Activated naive CD4-positive, alpha-beta T cell treated with anti-CD3 and anti-CD28 coated beads, Interleukin-2, amount 50 U/mL, for 72 hours (primary cell): Measurements from ENCODE around the gene CENPF. TPM values are rescaled to one million over a fixed set of nuclear protein-coding genes. Genes with fewer than 3 reads are reported as not detected.
"Not testable (repeated sequence)": the region's sequence is repeated elsewhere in the genome, so short reads cannot be mapped to it uniquely, and the experiment has no call there.

Experiments used
- ATAC-seq, 2 donors: fragments of 150-1000 bp; cut with Tn5 transposase; 2 replicates each; pipeline ENCODE4 v1.10.0; 2021; ENCODE audit warnings: mild to moderate bottlenecking in 2 of 2, moderate library complexity in 2 of 2
- DNase-seq, 2 donors: peaks; one replicate each; pipeline ENCODE4 v3.0.0; 2021 to 2022; ENCODE audit warnings: low spot score in 2 of 2
- H3K27ac Mint-ChIP-seq, 2 donors: one replicate each; pipeline ENCODE4 v1.8.0; 2022; ENCODE audit warnings: mild to moderate bottlenecking in 2 of 2, mixed read lengths in 2 of 2
- H3K36me3 Mint-ChIP-seq, 2 donors: one replicate each; pipeline ENCODE4 v1.8.0; 2022; ENCODE audit warnings: mixed read lengths in 2 of 2
- H3K9me3 Mint-ChIP-seq, 2 donors: one replicate each; pipeline ENCODE4 v1.8.0; 2022; ENCODE audit warnings: mixed read lengths in 2 of 2
- total RNA-seq, 2 donors: library from RNA; stranded (reverse); gene quantifications; one replicate each; pipeline ENCODE4 v1.2.3, GENCODE V29; 2022

CENPF gene
- total RNA-seq, 2 donors from 2014 or later, result 74.2 to 87.0 TPM

DNA sequence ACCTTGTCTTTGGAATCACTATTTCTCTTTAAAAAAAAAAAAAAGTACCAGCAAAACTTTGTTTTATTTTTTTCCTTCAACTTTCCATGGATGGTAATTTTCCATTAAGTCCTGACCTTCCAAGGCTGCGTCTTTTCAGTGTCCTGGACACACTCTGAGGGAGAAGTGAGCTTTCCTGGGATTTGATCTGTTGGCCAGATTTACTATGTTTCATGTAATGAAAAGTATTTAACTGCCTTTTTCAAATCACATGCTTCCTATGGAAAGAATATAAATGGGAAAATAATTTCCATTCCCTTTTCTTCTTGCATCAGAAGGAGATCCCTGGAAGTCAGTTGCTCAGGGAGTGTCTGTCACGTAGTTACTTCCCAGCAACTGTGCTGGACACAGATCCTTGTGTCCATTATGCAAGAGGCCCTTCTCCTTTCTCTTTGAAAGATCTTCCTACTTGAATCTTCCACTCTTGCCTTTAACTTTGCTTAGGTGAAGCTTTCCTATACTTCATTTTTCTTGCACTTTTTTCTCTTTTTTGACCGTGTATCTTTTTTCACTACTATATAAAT lies 59.3 kb downstream of the CENPF start:
- H3K36me3 Mint-ChIP-seq, result peaks cover 14 to 70% of the 10 kb centered on the region in 2 donors
- H3K27ac Mint-ChIP-seq, result peak overlapping the region in 1 of 2 donors; percentile 6
- DNase-seq, result no peak
- no peaks in the 10 kb centered on the region for H3K9me3 Mint-ChIP-seq
- no peak for ATAC-seq

DNA sequence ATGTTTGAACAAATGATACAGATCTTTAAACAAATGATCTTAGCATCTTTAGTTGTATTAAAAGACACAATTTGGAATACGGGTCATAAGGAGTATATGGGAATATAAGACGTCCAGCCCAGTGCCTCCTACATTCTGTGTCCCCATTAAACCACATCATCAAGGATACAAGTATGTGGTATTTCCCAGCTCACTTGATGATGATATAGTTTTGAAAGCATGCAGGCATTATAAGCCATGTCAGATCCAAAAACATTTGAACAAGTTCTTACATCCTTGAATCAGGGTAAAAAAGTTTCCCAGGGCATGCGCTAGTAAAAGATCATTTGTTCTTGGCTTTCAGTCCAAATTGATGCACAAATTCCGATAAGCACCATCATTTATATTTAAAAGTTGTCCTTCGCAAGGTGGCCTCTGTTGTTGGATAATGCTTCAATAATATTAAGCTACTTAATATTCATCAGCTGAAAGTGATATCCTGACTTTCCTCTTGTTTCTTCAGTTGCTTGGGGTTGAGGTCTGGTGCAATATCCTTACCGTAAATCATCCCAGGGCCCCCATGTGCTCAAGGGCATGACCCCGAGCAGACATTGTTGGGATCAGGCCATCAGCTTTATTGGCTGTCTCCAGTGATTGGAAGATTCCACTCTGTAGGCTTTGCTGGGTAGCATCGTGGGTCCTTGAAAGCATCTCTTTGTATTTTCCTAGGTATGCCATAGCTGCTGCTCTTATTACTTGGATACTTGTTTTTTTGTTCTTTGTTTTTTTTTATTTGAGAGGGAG lies 61.8 kb downstream of the CENPF start:
- H3K9me3 Mint-ChIP-seq, result no peaks in the 10 kb centered on the region
- H3K36me3 Mint-ChIP-seq, result peaks cover 9 to 50% of the 10 kb centered on the region in 2 donors

DNA sequence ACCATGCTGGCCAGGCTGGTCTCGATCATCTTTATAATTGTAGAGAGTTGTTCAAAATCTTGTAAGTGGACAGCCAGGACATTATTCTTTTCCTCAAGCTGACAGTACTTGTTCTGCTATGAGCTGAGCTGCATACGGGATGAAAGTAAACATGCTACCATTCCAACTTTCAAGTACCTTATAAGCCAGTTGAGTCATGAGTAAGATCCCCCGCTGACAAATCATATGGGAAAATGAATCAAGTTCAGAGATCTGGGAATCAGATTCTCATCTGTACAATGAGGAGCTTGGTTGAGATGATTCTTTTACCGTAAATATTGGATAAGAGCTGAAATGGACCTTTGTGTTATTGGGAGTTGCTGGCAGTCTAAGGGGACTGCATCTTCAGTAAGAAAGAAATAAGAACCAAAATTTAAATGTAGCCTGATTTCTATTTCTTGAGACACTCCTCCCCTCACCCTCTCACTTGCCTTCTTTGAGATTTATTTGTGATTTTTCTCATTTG lies 62.7 kb downstream of the CENPF start:
- ATAC-seq, result no peak

More for the DNA sequence above, 61.8 kb downstream of the CENPF start:
- H3K27ac Mint-ChIP-seq, result no peak overlapping the region
- ATAC-seq (no peak), DNase-seq (no peak)

DNA sequence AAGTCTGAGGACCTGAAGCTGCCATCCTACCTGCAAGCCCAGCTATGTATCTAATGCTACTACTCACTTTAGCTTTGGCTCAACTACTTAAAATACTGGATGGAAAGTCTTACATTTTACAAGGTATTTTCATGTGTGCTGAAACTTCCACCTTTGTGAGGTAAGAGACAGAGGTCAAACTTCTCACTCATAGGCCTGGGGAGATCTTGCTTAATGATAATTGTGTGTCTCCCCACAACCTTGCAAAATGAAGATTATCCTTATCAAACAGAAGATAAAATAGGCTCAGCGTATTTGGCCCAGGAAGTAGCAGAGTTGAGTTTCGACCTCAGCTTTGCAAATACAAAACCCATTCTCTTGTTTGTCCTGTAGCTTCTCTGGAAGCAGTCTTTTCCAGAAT lies 63.7 kb downstream of the CENPF start:
- Mint-ChIP-seq H3K27ac (no peak overlapping the region), H3K36me3 (peaks cover 5 to 48% of the 10 kb centered on the region in 2 donors), H3K9me3 (no peaks in the 10 kb centered on the region)
- no peak for DNase-seq
- ATAC-seq, result no peak

More for the DNA sequence above, 62.7 kb downstream of the CENPF start:
- Mint-ChIP-seq H3K36me3 (peaks cover 8 to 49% of the 10 kb centered on the region in 2 donors), H3K9me3 (no peaks in the 10 kb centered on the region), H3K27ac (no peak overlapping the region)
- DNase-seq, result no peak

DNA sequence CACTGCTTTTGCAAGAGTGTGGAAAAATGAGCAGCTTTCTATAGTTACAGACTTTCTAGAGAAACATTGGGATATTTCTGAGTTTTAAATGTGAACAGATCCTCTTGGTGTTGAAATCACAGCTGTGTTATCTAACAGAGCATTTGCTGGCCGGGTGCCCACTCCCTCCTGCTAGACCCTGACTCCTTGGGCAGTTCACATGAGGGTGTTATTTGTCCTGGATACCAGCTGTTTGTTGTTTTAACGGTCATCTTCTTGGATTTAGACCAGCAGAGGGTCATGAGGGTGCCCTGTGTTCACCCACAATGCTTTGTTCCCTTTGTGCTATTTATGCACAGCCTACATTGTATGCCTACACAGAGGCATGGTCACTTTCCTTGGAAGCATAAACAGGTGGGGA lies 67.1 kb downstream of the CENPF start:
- Mint-ChIP-seq H3K27ac (no peak overlapping the region), H3K9me3 (peaks cover 0 to 10% of the 10 kb centered on the region in 2 donors), H3K36me3 (peaks cover 14 to 45% of the 10 kb centered on the region in 2 donors)
- ATAC-seq (no peak), DNase-seq (no peak)

DNA sequence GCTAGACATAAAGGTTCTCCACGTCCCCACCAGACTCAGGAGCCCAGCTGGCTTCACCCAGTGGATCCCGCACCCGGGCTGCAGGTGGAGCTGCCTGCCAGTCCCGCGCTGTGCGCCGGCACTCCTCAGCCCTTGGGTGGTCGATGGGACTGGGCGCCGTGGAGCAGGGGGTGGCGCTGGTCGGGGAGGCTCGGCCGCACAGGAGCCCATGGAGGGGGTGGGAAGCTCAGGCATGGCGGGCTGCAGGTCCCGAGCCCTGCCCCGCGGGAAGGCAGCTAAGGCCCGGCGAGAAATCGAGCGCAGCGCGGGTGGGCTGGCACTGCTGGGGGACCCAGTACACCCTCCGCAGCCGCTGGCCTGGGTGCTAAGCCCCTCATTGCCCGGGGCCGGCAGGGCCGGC lies 70.0 kb downstream of the CENPF start:
- ATAC-seq, H3K27ac Mint-ChIP-seq, H3K9me3 Mint-ChIP-seq, DNase-seq: not testable (repeated sequence)
- peaks cover 14 to 24% of the 10 kb centered on the region in 2 donors for H3K36me3 Mint-ChIP-seq

DNA sequence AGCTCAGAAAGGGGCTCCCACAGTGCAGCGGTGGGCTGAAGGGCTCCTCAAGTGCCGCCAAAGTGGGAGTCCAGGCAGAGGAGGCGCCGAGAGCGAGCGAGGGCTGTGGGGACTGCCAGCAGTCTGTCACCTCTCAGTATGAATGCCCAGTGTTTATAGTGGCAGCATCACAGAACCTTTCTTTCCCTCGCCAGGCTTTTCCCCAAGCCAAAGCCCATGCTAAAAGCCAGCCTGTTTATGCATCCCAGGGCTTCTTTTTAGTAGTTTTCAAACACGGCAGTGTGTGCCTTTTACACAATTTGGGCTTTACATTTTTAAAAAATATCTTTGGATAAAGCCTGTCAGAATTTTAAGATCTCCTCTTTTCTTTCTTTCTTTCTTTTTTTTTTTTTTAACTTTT lies 70.6 kb downstream of the CENPF start:
- Mint-ChIP-seq H3K27ac (no peak overlapping the region), H3K36me3 (peaks cover 14 to 24% of the 10 kb centered on the region in 2 donors), H3K9me3 (peaks cover 0 to 10% of the 10 kb centered on the region in 2 donors)
- no peak for ATAC-seq
- DNase-seq, result no peak

DNA sequence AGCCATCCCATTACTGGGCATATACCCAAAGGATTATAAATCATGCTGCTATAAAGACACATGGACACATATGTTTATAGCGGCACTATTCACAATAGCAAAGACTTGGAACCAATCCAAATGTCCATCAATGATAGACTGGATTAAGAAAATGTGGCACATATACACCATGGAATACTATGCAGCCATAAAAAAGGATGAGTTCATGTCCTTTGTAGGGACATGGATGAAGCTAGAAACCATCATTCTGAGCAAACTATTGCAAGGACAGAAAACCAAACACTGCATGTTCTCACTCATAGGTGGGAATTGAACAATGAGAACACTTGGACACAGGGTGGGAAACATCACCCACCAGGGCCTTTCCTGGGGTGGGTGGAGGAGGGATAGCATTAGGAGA lies 72.5 kb downstream of the CENPF start:
- not testable (repeated sequence) for H3K9me3 Mint-ChIP-seq, DNase-seq, ATAC-seq, H3K27ac Mint-ChIP-seq
- H3K36me3 Mint-ChIP-seq, result peaks cover 9 to 22% of the 10 kb centered on the region in 2 donors

DNA sequence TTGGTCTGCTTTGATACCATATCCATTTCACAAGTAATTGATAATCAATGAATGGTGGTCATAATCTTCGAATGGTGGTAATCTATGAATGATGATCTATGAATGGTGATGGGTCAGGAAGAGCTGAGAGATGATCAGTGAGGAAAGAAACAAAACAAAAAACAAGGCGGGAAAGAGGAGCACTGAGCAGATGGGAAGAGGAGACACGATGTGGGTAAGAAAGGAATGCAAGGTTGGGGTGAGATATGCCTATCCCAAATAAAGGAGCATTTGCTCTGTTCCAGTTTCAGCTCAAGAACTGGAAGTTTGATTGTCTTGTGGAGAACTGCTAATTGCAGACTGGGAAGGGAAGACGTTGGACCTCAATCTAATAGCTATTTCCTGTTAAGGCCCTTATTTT lies 73.8 kb downstream of the CENPF start:
- no peak for ATAC-seq

DNA sequence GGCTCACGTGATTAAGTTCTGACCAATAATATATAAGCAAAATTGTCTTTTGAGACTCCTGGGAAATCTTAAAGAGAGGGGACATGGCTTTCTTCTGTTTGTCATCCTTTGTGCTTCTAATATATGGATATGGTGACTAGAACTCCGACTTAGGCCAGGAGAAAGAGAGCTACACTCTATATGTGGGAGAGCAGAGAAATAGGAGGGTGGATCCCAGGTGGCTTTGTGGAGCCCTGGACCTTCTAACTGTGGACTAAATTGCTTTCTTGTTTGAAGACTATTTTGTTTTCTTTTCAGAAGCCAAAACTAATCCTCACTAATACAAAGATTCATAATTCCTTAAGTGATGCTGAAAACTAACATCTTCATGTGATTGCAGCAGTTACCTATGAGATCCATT lies 75.0 kb downstream of the CENPF start:
- ATAC-seq, result no peak
- Mint-ChIP-seq H3K27ac (no peak overlapping the region), H3K9me3 (peaks cover 0 to 4% of the 10 kb centered on the region in 2 donors), H3K36me3 (peaks cover 0 to 7% of the 10 kb centered on the region in 2 donors)
- no peak for DNase-seq

More for the DNA sequence above, 73.8 kb downstream of the CENPF start:
- no peak overlapping the region for H3K27ac Mint-ChIP-seq
- no peak for DNase-seq
- peaks cover 0 to 10% of the 10 kb centered on the region in 2 donors for H3K9me3 Mint-ChIP-seq
- peaks cover 9 to 17% of the 10 kb centered on the region in 2 donors for H3K36me3 Mint-ChIP-seq

DNA sequence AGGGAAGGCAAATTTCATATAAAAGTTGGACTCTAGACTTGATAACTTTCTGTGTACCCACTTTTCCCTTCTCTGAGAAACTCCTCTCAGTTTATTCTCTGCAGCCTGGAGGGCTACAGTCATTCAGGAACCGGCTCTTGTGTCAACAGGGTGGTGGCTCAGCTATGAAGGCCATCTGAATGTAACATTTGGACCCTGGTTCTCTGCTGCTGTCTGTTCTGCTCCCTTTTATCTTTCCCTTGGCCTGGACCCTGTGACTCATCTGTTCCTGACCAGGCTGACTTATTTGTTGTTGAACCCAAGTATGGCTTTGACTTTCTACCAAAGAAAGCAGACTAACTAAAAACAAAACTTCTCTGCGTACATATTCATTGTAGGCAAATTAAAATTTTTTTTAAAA lies 75.4 kb downstream of the CENPF start:
- ATAC-seq (peak; percentile 53 to 84), DNase-seq (no peak)
- Mint-ChIP-seq H3K9me3 (peaks cover 0 to 4% of the 10 kb centered on the region in 2 donors), H3K27ac (no peak overlapping the region), H3K36me3 (peaks cover 0 to 7% of the 10 kb centered on the region in 2 donors)

DNA sequence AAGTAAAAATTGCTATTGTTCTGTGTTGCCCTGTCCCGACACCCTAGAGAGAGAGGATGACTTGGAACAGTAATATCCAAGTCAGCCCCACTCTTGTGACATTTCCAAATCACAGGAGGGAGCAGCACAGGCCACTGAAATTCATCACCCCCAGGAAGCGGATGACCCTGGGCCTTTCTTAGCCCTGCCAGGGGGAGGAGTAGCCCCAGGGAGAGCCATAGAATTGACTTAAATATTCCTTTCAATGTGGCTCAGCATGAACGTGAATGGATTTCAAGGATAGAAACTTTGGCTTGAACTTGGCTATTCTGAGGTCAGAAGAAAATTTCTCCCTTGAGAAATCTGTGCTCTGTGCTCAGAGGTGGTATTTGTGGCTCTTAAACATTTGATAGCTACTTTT lies 80.6 kb downstream of the CENPF start:
- no peak for DNase-seq
- H3K36me3 Mint-ChIP-seq, result no peaks in the 10 kb centered on the region
- H3K9me3 Mint-ChIP-seq, result no peaks in the 10 kb centered on the region
- ATAC-seq, result no peak
- no peak overlapping the region for H3K27ac Mint-ChIP-seq

DNA sequence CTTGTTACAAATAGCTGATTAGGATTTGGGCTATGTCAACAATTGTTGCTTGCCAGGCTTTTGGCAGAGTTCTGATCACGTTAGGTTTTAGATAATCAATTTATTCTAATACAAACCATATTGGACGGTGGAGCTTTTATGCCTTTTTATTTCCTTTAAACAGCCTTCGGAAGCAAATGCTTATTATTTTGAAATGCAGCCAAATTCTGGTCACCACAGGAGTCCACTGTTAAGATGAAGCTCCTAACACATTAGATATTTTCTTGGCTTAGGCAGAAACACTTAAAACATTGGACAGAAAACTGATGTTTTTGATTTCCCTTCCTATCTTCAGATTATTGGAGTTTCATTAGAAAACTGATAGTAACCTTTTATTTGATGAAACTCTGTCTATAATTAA lies 82.9 kb downstream of the CENPF start:
- ATAC-seq (no peak), DNase-seq (no peak)
- no peak overlapping the region for H3K27ac Mint-ChIP-seq
- no peaks in the 10 kb centered on the region for H3K36me3 Mint-ChIP-seq
- no peaks in the 10 kb centered on the region for H3K9me3 Mint-ChIP-seq

DNA sequence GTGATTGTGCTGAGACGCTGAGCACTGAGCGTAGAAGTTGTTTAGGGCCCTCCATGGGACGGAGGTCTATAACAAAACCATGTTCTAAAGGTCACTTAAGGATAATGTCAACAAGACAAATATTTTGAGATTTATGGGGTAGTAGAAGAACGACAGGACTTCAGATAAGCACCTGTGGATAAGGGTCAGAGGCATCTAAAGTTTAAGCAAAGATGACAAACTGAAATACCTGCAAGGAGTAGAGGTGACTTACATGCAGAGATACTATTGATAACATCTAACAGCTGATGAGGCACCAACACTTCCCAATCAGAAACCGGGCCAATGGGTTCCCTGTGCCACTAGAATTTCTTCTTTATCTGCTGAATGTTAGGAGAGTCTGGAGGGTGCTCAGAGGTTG lies 83.5 kb downstream of the CENPF start:
- no peak for DNase-seq
- H3K9me3 Mint-ChIP-seq, result no peaks in the 10 kb centered on the region
- no peak overlapping the region for H3K27ac Mint-ChIP-seq
- H3K36me3 Mint-ChIP-seq, result no peaks in the 10 kb centered on the region
- no peak for ATAC-seq

DNA sequence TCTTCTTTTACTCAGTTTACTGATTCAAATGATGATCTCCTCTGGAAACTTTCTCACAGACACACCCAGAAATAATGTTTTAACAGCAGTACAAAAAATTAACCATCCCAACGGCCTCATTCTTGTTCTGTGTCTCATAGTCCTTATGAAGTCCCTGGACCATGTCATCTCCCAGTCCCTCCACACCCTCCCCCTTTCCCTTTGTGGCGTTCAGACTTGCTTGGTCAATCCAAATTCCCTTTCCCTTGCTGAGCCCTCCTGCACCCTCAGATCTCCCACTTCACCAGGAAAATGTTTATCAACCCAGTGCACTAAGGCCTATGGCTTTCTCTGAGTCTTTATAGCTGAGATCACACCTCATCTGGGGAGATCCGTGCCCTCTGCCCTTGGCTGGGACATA lies 85.9 kb downstream of the CENPF start:
- ATAC-seq (no peak), DNase-seq (no peak)
- no peak overlapping the region for H3K27ac Mint-ChIP-seq
- H3K9me3 Mint-ChIP-seq, result no peaks in the 10 kb centered on the region
- no peaks in the 10 kb centered on the region for H3K36me3 Mint-ChIP-seq

DNA sequence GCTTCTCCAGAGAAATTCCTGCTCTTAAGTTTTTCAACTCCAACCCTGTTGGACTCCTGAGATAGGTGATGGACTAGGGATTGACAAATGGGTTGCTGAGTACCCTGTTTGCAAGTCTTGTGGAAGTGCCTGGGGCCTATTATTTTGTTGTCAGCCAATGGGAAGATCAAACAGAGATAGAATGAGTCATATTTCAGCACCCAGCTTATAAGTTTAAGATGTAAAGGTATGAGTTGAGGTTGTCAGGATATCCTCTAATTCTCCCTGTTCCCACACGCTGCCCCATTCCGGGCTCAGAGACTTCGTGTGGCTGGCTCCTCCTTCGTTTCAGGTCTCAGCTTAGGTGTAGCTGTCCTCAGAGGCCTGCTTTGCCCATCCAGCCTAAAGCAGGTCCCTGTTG lies 91.8 kb downstream of the CENPF start:
- H3K36me3 Mint-ChIP-seq, result no peaks in the 10 kb centered on the region
- DNase-seq (no peak), ATAC-seq (no peak)
- no peak overlapping the region for H3K27ac Mint-ChIP-seq
- no peaks in the 10 kb centered on the region for H3K9me3 Mint-ChIP-seq

DNA sequence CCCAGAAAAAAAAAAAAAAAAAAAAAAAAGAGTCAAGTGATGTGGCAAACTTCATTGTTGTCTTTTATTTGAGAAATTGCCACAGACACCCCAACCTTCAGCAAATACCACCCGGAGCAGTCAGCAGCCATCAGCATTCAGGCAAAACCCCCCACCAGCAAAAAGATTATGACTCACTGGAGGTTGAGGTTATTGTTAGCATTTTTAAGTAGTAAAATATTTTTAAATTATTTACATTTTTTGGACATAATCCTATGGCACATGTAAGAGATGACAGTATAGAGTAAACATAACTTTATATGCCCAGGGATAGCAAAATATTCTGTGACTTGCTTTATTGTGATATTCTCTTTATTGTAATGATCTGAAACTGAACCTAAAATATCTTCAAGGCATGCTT lies 95.6 kb downstream of the CENPF start:
- H3K9me3 Mint-ChIP-seq, result peaks cover 4 to 7% of the 10 kb centered on the region in 2 donors
- DNase-seq (no peak), ATAC-seq (no peak)
- no peak overlapping the region for H3K27ac Mint-ChIP-seq
- no peaks in the 10 kb centered on the region for H3K36me3 Mint-ChIP-seq

DNA sequence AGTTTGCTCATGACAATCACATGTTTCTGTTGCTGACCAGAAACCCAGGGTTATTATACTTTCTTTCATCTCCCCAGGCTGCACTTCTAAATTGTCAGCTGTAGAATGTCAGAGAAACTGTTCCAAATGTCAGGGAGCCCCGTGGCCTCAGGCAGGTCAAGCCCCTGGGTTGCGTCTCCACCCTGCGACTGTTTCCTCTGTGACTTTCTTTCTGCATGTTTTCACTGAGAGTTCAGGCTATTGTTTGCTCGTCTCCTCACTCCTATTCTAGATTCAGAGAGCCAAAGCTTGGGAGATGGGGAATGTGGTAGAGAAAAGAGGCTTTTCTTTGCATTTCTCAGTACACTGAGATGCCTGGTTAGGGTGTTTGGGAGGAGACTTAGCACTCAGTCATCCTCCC lies 97.4 kb downstream of the CENPF start:
- peaks cover 4 to 20% of the 10 kb centered on the region in 2 donors for H3K9me3 Mint-ChIP-seq
- H3K27ac Mint-ChIP-seq, result no peak overlapping the region
- no peaks in the 10 kb centered on the region for H3K36me3 Mint-ChIP-seq
- ATAC-seq (no peak), DNase-seq (no peak)
